GM12878 (cell line): ENCODE results near the gene SCYL1. TPM values are rescaled to one million over a fixed set of nuclear protein-coding genes. Genes with fewer than 3 reads are reported as not detected.

Experiments
- ATAC-seq: fragments of 200-7000 bp; cut with Tn5 transposase; 3 replicates; pipeline ENCODE4 v1.9.1; 2020; ENCODE audit warnings: mild to moderate bottlenecking, moderate library complexity
- BruUV-seq: library from RNA; stranded (reverse); fragments of 400-500 nt; replicated peaks from 2 replicates; lab custom pipeline; 2021; lab: Mats Ljungman, UMichigan
- CTCF ChIA-PET: fragments of 300-600 bp; sonication (Branson Sonifier 250); formaldehyde crosslinking; extraction: SDS; loops from one replicate; lab custom pipeline; 2021; ENCODE audit warnings: inconsistent platforms; lab: Yijun Ruan, JAX
- POLR2A ChIA-PET: fragments of 350-600 bp; formaldehyde crosslinking; extraction: SDS; loops from one replicate; lab custom pipeline; 2021; ENCODE audit warnings: inconsistent platforms; lab: Charles Lee
- RAD21 ChIA-PET: fragments of 300-600 bp; sonication (Branson Sonifier 250); formaldehyde crosslinking; loops from one replicate; lab custom pipeline; 2023; ENCODE audit warnings: antibody characterized with exemption; ENCODE audit not compliant: unreplicated experiment; lab: Charles Lee
- SMC1A ChIA-PET: fragments of 300-600 bp; sonication (Branson Sonifier 250); formaldehyde crosslinking; loops from one replicate; lab custom pipeline; 2023; ENCODE audit not compliant: unreplicated experiment, uncharacterized antibody; lab: Charles Lee
- DNase-seq: peaks from one replicate; pipeline ENCODE4 v3.0.0-alpha.2; 2011; ENCODE audit warnings: low read depth, low spot score
- FAIRE-seq: peaks from 3 replicates; lab custom pipeline; 2011; peaks lifted over from hg19 to GRCh38; lab: Jason Lieb, UNC
- H2AFZ ChIP-seq: 2 replicates; pipeline ENCODE4 v1.6.0; 2011; ENCODE audit warnings: low read depth, low read length, control low read depth; ENCODE audit not compliant: control insufficient read depth
- H3K27ac ChIP-seq: 2 replicates; pipeline ENCODE4 v1.5.1; 2011; ENCODE audit warnings: control low read depth; ENCODE audit not compliant: control insufficient read depth, insufficient read depth
- H3K27me3 ChIP-seq, 2 experiments: replicated peaks in 1 of 2; 2 replicates each; pipeline versions ENCODE4 v1.6.0 to v1.6.1; 2011; ENCODE audit warnings: low read length in 1 of 2; ENCODE audit not compliant: control insufficient read depth in 2 of 2, insufficient read depth in 2 of 2
- H3K36me3 ChIP-seq, 2 experiments: 2 replicates each; pipeline ENCODE4 v1.5.1; 2011; ENCODE audit warnings: low read length in 1 of 2; ENCODE audit not compliant: control insufficient read depth in 2 of 2, insufficient read depth in 2 of 2
- H3K4me1 ChIP-seq: 2 replicates; pipeline ENCODE4 v1.6.1; 2011; ENCODE audit warnings: mild to moderate bottlenecking, low read length, moderate library complexity, mixed read lengths; ENCODE audit not compliant: control insufficient read depth, insufficient read depth
- H3K4me2 ChIP-seq: 2 replicates; pipeline ENCODE4 v1.6.0; 2011; ENCODE audit warnings: control low read depth; ENCODE audit not compliant: control insufficient read depth, insufficient read depth
- H3K4me3 ChIP-seq: fragments of 200-600 bp; sonication (generic); 2 replicates; pipeline ENCODE4 v1.5.1; 2016
- H3K79me2 ChIP-seq: 2 replicates; pipeline ENCODE4 v1.6.0; 2011; ENCODE audit warnings: low read length; ENCODE audit not compliant: control insufficient read depth, insufficient read depth
- H3K9ac ChIP-seq: 2 replicates; pipeline ENCODE4 v1.8.0; 2011; ENCODE audit warnings: low read length, control low read depth, mixed read lengths; ENCODE audit not compliant: control insufficient read depth, insufficient read depth
- H3K9me3 ChIP-seq: replicated peaks from 3 replicates; pipeline ENCODE4 v1.5.1; 2011; ENCODE audit warnings: mild to moderate bottlenecking, low read length; ENCODE audit not compliant: control insufficient read depth, insufficient read depth
- H4K20me1 ChIP-seq: 2 replicates; pipeline ENCODE4 v1.6.0; 2011; ENCODE audit not compliant: control insufficient read depth, insufficient read depth
- BHLHE40 ChIP-seq, 2 experiments: fragments of 450-650 bp in 1 of 2; IDR thresholded peaks; 2 replicates each; pipeline ENCODE4 v1.6.1; 2011 to 2017; ENCODE audit warnings: low read depth in 2 of 2, borderline replicate concordance in 1 of 2, improper control_type of control experiment in 1 of 2, low read length in 1 of 2, mild to moderate bottlenecking in 1 of 2
- CHD2 ChIP-seq: IDR thresholded peaks from 2 replicates; pipeline ENCODE4 v1.6.1; 2011; ENCODE audit warnings: low read depth, low read length, improper control_type of control experiment, borderline replicate concordance
- FOXK2 ChIP-seq: fragments of 450-650 bp; IDR thresholded peaks from 2 replicates; pipeline ENCODE4 v1.6.1; 2017; ENCODE audit warnings: mild to moderate bottlenecking, moderate library complexity
- HDAC6 ChIP-seq: fragments of 200-600 bp; sonication (generic); IDR thresholded peaks from one replicate; pipeline ENCODE4 v1.8.0; 2017; ENCODE audit warnings: antibody characterized with exemption; ENCODE audit not compliant: unreplicated experiment
- JUND ChIP-seq: IDR thresholded peaks from 2 replicates; pipeline ENCODE4 v1.6.1; 2012; ENCODE audit warnings: low read depth, mild to moderate bottlenecking, low read length, improper control_type of control experiment, moderate library complexity
- NRF1 ChIP-seq: conservative IDR thresholded peaks from 2 replicates; pipeline ENCODE4 v1.6.1; 2011; ENCODE audit warnings: mild to moderate bottlenecking, low read depth, low read length, improper control_type of control experiment
- WGBS: methylation state at CpG from one replicate; pipeline ENCODE4 v1.1.6; 2016; ENCODE audit warnings: low lambda C conversion rate; ENCODE audit not compliant: insufficient replicate concordance, insufficient coverage; ENCODE audit errors: missing lambda C conversion rate; 5-methylcytosine and 5-hydroxymethylcytosine counted together
- in situ Hi-C: fragments of 300-500 bp; cut with MboI; formaldehyde crosslinking; loops from 9 replicates; pipeline ENCODE4 v1.14.3; 2018; ENCODE audit warnings: mixed read lengths
- intact Hi-C: fragments of 100-400 bp; cut with micrococcal nuclease; formaldehyde crosslinking; loops from one replicate; pipeline ENCODE4 v1.14.2; 2022; ENCODE audit not compliant: unreplicated experiment
- polyA plus RNA-seq, 11 experiments: library from polyadenylated mRNA; depleted of rRNA in 4 of 11; unstranded in 6 of 11; stranded (reverse) in 5 of 11; fragments of >200 nt; fragmentation: Nextera tagmentation in 4 of 11; fragmentation: Illumina TruSeq in 1 of 11; extraction: Ambion mirVana in 4 of 11; extraction: Trizol in 1 of 11; gene quantifications; 1 replicate in 1 of 11; 2 replicates in 10 of 11; pipeline versions ENCODE4 v1.2.1 to v1.2.3, GENCODE V29; 2011 to 2016; ENCODE audit warnings: inconsistent platforms in 2 of 11, missing spikeins in 2 of 11, low read depth in 1 of 11
- total RNA-seq, 4 experiments: library from RNA; depleted of rRNA in 3 of 4; stranded (reverse); fragments of >200 nt in 3 of 4; fragmentation: Illumina TruSeq in 1 of 4; extraction: Trizol in 1 of 4; gene quantifications; 2 replicates each; pipeline versions ENCODE4 v1.2.1 to v1.2.3, GENCODE V29; 2013 to 2021
- TF ChIP-seq, protein P1 (sequence below): fragments of 150-350 bp; IDR thresholded peaks from 2 replicates; pipeline ENCODE4 v1.6.1; 2014; ENCODE audit warnings: mild to moderate bottlenecking, low read depth, low read length
- TF ChIP-seq, protein P2 (sequence below): IDR thresholded peaks from 2 replicates; pipeline ENCODE4 v1.6.1; 2011; ENCODE audit warnings: borderline replicate concordance, low read depth, mild to moderate bottlenecking, moderate library complexity, mixed read lengths, low read length; ENCODE audit not compliant: insufficient read depth; ENCODE audit errors: extremely low read length
- TF ChIP-seq, protein P3 (sequence below): fragments of 450-650 bp; IDR thresholded peaks from 2 replicates; pipeline ENCODE4 v1.6.1; 2018; ENCODE audit warnings: borderline replicate concordance, mild to moderate bottlenecking; ENCODE audit not compliant: partially characterized antibody
- TF ChIP-seq, protein P4 (sequence below): fragments of 450-650 bp; formaldehyde crosslinking; IDR thresholded peaks from 2 replicates; pipeline ENCODE4 v1.4.0; 2020; ENCODE audit warnings: mild to moderate bottlenecking, moderate library complexity

SCYL1 gene
- total and polyA plus RNA-seq, 10 of the 15 experiments (the other 5 are each of a cell fraction or from before 2014, with no cell fraction given): 0.80 to 82.7 (median 51.2) TPM

DNA sequence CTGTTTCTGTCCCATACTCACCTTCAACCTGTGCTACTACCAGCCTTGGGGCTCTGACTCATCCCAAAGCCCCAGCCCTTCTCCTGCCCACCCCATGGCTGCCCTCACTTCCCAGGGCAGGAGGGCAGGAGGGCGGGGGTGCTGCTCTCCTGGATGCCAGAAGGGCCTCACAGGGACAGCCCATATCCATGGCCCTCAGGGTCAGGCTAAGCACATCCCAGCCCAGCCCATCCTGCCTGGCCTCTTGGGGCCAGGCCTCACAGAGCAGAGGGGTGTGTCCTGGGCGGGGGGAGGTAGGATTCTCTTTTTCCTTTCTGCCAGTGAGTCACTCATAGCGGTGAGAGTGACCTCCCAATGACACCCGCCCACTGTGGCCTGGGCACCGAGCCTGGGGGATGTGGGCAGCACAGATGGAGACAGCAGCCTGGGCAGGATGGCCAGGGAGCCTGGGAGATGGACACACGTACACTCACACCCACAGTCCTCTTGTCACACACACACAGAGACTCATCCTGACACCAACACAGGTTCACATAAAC is 30.9 kb downstream of the SCYL1 start (continued):
- TF ChIP-seq, protein P1, sequence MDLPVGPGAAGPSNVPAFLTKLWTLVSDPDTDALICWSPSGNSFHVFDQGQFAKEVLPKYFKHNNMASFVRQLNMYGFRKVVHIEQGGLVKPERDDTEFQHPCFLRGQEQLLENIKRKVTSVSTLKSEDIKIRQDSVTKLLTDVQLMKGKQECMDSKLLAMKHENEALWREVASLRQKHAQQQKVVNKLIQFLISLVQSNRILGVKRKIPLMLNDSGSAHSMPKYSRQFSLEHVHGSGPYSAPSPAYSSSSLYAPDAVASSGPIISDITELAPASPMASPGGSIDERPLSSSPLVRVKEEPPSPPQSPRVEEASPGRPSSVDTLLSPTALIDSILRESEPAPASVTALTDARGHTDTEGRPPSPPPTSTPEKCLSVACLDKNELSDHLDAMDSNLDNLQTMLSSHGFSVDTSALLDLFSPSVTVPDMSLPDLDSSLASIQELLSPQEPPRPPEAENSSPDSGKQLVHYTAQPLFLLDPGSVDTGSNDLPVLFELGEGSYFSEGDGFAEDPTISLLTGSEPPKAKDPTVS: no peak
- no peak for TF ChIP-seq NRF1
- no peak for TF ChIP-seq BHLHE40 (IDR thresholded peaks at IDR 0.05; ENCODE audit: borderline replicate concordance in 1 of 2, low read depth in 2 of 2, low read length in 1 of 2)
- no peak for TF ChIP-seq FOXK2
- TF ChIP-seq, all 136 proteins: peak for 0

DNA sequence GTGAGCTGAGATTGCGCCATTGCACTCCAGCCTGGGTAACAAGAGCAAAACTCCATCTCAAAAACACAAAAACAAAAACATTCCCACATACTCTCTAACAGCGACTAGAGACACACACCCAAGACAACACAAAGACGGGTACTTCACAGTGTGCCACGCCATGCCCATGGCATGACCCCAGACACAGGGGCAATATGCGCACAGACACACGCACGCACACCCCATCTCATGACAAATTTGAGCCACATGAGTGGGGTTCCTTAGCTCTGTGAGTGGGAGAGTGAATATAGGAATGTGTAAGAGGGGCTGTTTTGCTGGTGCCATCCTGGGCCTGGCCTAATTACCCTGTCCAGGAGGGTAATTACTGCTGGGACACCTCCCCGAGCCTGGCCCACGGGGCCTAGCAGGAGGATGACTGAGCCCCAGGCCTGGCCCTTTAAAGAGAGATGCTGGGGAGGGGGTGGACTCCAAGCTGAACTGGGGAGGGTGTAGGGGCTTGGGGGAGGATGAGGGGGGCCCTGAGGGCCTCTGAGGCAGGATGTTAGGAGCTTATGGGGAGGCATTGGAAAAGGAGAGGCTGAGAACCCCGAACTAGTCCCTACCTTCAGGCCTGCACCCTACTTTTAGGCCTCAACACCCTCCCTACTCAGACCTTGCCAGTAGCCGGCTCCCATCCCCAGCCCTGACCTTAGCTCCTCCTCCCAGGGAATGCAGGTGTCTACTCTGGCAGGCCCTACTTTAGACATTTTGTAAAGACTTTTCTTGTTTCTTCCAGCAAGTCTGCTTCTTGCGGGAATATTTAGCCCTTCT is 31.8 kb downstream of the SCYL1 start:
- Histone ChIP-seq H3K79me2 (no peaks in the 10 kb centered on the region), H3K36me3 (no peaks in the 10 kb centered on the region), H3K4me3 (no peak overlapping the region), H3K27me3 (no peaks in the 10 kb centered on the region; a peak in 2 of 4 replicates), H4K20me1 (no peaks in the 10 kb centered on the region), H3K4me1 (0 out of 2 replicates have a peak, but pooled peaks cover 2% of the 10 kb centered on the region), H3K9me3 (no peaks in the 10 kb centered on the region), H3K9ac (no peak overlapping the region; the same call in 1 of the 2 replicates), H2AFZ (no peak overlapping the region), H3K4me2 (no peak overlapping the region), H3K27ac (no peak overlapping the region)
- DNase-seq (no peak), ATAC-seq (no peak), FAIRE-seq (no peak)
- CTCF ChIA-PET: no interaction called here
- WGBS: 80% methylated on average over 12 of the region's 12 CpGs
- POLR2A ChIA-PET: interaction anchor here (0.9 kb wide), 1 partner anchor 38 kb away, joined by 4 read pairs; no protein-coding TSS in a partner anchor
- in situ Hi-C loops (no loop called here), intact Hi-C loops (no loop called here)
- RAD21 ChIA-PET: interaction anchor here (1.1 kb wide), 1 partner anchor 16 kb away, joined by 3 read pairs; no protein-coding TSS in a partner anchor
- SMC1A ChIA-PET: interaction anchor here (0.6 to 1.1 kb wide), 2 partner anchors 10 to 333 kb away, joined by 3 read pairs; no protein-coding TSS in a partner anchor
- BruUV-seq: no TSS peak
- TF ChIP-seq, protein P2, sequence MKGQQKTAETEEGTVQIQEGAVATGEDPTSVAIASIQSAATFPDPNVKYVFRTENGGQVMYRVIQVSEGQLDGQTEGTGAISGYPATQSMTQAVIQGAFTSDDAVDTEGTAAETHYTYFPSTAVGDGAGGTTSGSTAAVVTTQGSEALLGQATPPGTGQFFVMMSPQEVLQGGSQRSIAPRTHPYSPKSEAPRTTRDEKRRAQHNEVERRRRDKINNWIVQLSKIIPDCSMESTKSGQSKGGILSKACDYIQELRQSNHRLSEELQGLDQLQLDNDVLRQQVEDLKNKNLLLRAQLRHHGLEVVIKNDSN: no peak
- TF ChIP-seq, protein P3, sequence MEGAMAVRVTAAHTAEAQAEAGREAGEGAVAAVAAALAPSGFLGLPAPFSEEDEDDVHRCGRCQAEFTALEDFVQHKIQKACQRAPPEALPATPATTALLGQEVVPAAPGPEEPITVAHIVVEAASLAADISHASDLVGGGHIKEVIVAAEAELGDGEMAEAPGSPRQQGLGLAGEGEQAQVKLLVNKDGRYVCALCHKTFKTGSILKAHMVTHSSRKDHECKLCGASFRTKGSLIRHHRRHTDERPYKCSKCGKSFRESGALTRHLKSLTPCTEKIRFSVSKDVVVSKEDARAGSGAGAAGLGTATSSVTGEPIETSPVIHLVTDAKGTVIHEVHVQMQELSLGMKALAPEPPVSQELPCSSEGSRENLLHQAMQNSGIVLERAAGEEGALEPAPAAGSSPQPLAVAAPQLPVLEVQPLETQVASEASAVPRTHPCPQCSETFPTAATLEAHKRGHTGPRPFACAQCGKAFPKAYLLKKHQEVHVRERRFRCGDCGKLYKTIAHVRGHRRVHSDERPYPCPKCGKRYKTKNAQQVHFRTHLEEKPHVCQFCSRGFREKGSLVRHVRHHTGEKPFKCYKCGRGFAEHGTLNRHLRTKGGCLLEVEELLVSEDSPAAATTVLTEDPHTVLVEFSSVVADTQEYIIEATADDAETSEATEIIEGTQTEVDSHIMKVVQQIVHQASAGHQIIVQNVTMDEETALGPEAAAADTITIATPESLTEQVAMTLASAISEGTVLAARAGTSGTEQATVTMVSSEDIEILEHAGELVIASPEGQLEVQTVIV: no peak
- no peak for TF ChIP-seq JUND
- TF ChIP-seq, protein P4, sequence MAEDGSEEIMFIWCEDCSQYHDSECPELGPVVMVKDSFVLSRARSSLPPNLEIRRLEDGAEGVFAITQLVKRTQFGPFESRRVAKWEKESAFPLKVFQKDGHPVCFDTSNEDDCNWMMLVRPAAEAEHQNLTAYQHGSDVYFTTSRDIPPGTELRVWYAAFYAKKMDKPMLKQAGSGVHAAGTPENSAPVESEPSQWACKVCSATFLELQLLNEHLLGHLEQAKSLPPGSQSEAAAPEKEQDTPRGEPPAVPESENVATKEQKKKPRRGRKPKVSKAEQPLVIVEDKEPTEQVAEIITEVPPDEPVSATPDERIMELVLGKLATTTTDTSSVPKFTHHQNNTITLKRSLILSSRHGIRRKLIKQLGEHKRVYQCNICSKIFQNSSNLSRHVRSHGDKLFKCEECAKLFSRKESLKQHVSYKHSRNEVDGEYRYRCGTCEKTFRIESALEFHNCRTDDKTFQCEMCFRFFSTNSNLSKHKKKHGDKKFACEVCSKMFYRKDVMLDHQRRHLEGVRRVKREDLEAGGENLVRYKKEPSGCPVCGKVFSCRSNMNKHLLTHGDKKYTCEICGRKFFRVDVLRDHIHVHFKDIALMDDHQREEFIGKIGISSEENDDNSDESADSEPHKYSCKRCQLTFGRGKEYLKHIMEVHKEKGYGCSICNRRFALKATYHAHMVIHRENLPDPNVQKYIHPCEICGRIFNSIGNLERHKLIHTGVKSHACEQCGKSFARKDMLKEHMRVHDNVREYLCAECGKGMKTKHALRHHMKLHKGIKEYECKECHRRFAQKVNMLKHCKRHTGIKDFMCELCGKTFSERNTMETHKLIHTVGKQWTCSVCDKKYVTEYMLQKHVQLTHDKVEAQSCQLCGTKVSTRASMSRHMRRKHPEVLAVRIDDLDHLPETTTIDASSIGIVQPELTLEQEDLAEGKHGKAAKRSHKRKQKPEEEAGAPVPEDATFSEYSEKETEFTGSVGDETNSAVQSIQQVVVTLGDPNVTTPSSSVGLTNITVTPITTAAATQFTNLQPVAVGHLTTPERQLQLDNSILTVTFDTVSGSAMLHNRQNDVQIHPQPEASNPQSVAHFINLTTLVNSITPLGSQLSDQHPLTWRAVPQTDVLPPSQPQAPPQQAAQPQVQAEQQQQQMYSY: no peak
- TF ChIP-seq HDAC6: no peak
- no peak for TF ChIP-seq CHD2
